ENCODE measurements around the gene MED7. TPM values are rescaled to one million over a fixed set of nuclear protein-coding genes. Genes with fewer than 3 reads are reported as not detected.

The MED7 gene
- total RNA-seq, 1 experiment from 2014 or later = 14.7 TPM

GRCh38 chr5:157116483-157116954 is 26.1 kb downstream of the MED7 start:
- H3K36me3 Mint-ChIP-seq (ENCODE audit: insufficient read depth, unreplicated experiment) = no peaks in the 10 kb centered on the region
- intact Hi-C loops (cut with micrococcal nuclease) = loop anchor here (5.0 kb wide), 1 partner anchor 1509 kb away; no protein-coding TSS in a partner anchor
- no peak overlapping the region for H3K27ac Mint-ChIP-seq (ENCODE audit: low read depth, unreplicated experiment)
- no peak overlapping the region for H3K4me3 Mint-ChIP-seq (ENCODE audit: unreplicated experiment)
- TF ChIP-seq, protein P1, sequence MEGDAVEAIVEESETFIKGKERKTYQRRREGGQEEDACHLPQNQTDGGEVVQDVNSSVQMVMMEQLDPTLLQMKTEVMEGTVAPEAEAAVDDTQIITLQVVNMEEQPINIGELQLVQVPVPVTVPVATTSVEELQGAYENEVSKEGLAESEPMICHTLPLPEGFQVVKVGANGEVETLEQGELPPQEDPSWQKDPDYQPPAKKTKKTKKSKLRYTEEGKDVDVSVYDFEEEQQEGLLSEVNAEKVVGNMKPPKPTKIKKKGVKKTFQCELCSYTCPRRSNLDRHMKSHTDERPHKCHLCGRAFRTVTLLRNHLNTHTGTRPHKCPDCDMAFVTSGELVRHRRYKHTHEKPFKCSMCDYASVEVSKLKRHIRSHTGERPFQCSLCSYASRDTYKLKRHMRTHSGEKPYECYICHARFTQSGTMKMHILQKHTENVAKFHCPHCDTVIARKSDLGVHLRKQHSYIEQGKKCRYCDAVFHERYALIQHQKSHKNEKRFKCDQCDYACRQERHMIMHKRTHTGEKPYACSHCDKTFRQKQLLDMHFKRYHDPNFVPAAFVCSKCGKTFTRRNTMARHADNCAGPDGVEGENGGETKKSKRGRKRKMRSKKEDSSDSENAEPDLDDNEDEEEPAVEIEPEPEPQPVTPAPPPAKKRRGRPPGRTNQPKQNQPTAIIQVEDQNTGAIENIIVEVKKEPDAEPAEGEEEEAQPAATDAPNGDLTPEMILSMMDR (IDR thresholded peaks at IDR 0.05; ENCODE audit: unreplicated experiment) = no peak
- DNase-seq (ENCODE audit: unreplicated experiment) = no peak
- ChIA-PET POLR2A (no interaction called here), CTCF (interaction anchor here (0.7 to 2.2 kb wide), 4 partner anchors 12 to 90 kb away, joined by 3 to 13 read pairs (median 4); no protein-coding TSS in a partner anchor)
- no peaks in the 10 kb centered on the region for H3K27me3 Mint-ChIP-seq (ENCODE audit: insufficient read depth, unreplicated experiment)
- peaks cover 2% of the 10 kb centered on the region for H3K9me3 Mint-ChIP-seq (ENCODE audit: unreplicated experiment)
- no peaks in the 10 kb centered on the region for H3K4me1 Mint-ChIP-seq (ENCODE audit: insufficient read depth, unreplicated experiment)
- no TSS peak for BruUV-seq (replicated peaks)

DNA sequence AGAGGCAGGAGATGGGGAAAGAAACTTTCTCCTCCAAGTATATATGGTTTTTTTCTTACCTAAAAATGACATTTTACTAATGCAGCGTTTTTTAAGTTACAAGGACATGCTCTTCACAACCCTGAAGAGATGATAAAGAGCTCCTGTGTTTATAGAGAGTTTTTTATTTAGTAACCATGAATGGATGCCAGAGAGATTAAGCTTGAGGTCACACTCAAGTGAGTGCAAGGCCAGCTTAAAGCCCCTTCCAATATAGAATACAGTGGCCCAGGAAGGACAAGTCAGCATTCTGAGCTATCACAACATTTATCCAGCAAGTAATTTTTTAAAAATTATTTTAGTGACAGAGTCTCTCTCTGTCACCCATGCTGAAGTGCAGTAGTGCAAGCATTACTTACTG is 27.2 kb downstream of the MED7 start:
- intact Hi-C loops (cut with micrococcal nuclease) = loop anchor here (5.0 kb wide), 1 partner anchor 1508 kb away; no protein-coding TSS in a partner anchor
- no peaks in the 10 kb centered on the region for H3K9me3 Mint-ChIP-seq (ENCODE audit: unreplicated experiment)
- CTCF ChIA-PET = interaction anchor here (0.6 to 0.7 kb wide), 2 partner anchors 11 to 35 kb away, joined by 4 to 5 read pairs; no protein-coding TSS in a partner anchor

DNA sequence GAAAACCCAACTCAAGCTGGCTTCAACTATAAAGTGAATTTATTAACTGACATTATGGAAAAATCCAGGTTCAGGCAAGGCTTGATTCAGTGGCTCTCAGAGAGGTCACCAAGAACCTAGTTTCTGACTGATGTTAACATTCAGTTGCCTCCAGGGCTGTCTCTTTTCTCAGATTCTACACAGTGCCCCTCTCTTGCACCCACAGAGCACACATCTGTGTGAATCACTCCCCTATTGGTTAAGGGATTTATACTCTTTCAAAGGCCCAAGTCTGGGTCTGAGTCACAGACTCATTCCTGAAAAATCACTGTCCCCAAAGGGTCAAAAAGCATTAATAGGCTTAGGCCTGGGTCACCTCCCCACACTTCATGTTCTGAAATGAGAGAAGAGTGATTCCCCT is 27.7 kb downstream of the MED7 start:
- no peak overlapping the region for H3K27ac Mint-ChIP-seq (ENCODE audit: low read depth, unreplicated experiment)
- H3K9me3 Mint-ChIP-seq (ENCODE audit: unreplicated experiment) = no peaks in the 10 kb centered on the region
- POLR2A ChIA-PET = no interaction called here
- H3K4me3 Mint-ChIP-seq (ENCODE audit: unreplicated experiment) = no peak overlapping the region
- H3K36me3 Mint-ChIP-seq (ENCODE audit: insufficient read depth, unreplicated experiment) = no peaks in the 10 kb centered on the region
- TF ChIP-seq, protein P1 (IDR thresholded peaks at IDR 0.05; ENCODE audit: unreplicated experiment) = no peak
- H3K4me1 Mint-ChIP-seq (ENCODE audit: insufficient read depth, unreplicated experiment) = no peaks in the 10 kb centered on the region
- CTCF ChIA-PET = interaction anchor here (0.6 to 0.7 kb wide), 2 partner anchors 11 to 35 kb away, joined by 4 to 5 read pairs; no protein-coding TSS in a partner anchor
- no peaks in the 10 kb centered on the region for H3K27me3 Mint-ChIP-seq (ENCODE audit: insufficient read depth, unreplicated experiment)
- BruUV-seq (replicated peaks) = no TSS peak
- intact Hi-C loops (cut with micrococcal nuclease) = loop anchor here (5.0 kb wide), 1 partner anchor 1508 kb away; no protein-coding TSS in a partner anchor
- DNase-seq (ENCODE audit: unreplicated experiment) = no peak

More for the DNA sequence above, 27.2 kb downstream of the MED7 start:
- POLR2A ChIA-PET = no interaction called here
- Mint-ChIP-seq H3K36me3 (ENCODE audit: insufficient read depth, unreplicated experiment) (no peaks in the 10 kb centered on the region), H3K27ac (ENCODE audit: low read depth, unreplicated experiment) (no peak overlapping the region), H3K27me3 (ENCODE audit: insufficient read depth, unreplicated experiment) (no peaks in the 10 kb centered on the region), H3K4me1 (ENCODE audit: insufficient read depth, unreplicated experiment) (no peaks in the 10 kb centered on the region), H3K4me3 (ENCODE audit: unreplicated experiment) (no peak overlapping the region)
- BruUV-seq (replicated peaks) = no TSS peak
- DNase-seq (ENCODE audit: unreplicated experiment) = no peak
- TF ChIP-seq, protein P1 (IDR thresholded peaks at IDR 0.05; ENCODE audit: unreplicated experiment) = no peak

- no TSS peak for BruUV-seq (replicated peaks)
- Mint-ChIP-seq H3K4me3 (ENCODE audit: unreplicated experiment) (no peak overlapping the region), H3K9me3 (ENCODE audit: unreplicated experiment) (no peaks in the 10 kb centered on the region), H3K27me3 (ENCODE audit: insufficient read depth, unreplicated experiment) (no peaks in the 10 kb centered on the region), H3K27ac (ENCODE audit: low read depth, unreplicated experiment) (no peak overlapping the region), H3K36me3 (ENCODE audit: insufficient read depth, unreplicated experiment) (no peaks in the 10 kb centered on the region), H3K4me1 (ENCODE audit: insufficient read depth, unreplicated experiment) (no peaks in the 10 kb centered on the region)
- ChIA-PET POLR2A (no interaction called here), CTCF (interaction anchor here (0.5 to 0.9 kb wide), 2 partner anchors 16 to 273 kb away, joined by 3 read pairs; no protein-coding TSS in a partner anchor)
- DNase-seq (ENCODE audit: unreplicated experiment) = no peak
- TF ChIP-seq, protein P1 (IDR thresholded peaks at IDR 0.05; ENCODE audit: unreplicated experiment) = no peak
- intact Hi-C loops (cut with micrococcal nuclease) = no loop called here
Measured at GRCh38 chr5:157113002-157113401, 29.7 kb downstream of the MED7 start.
